ENCODE results near the gene SH3PXD2B.

DNA sequence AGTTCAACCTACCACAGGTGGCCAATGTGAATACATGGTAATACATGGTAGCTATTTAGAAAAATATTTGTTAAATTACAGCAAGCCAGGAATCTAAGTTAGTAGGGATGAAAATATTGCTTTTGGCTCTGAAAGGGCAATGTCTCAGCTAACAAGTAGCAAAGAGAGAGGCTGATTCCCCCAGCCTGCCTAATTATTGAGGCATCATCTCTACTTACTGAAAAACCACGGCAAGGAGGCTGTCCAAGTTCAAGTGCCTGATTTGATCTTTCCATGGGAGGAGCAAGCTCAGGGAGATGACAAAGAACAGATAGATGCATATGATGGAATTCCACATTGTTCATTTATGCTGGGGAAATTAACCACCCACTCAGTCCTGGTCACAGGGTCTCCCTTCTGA lies 142.0 kb downstream of the SH3PXD2B start:
- no peak for TF ChIP-seq CTCF (IDR thresholded peaks at IDR 0.05)
- TF ChIP-seq POLR2A (IDR thresholded peaks at IDR 0.05) = no peak

Data from thyroid gland (tissue), 4 donors.